Measurements from ENCODE around the gene CHAMP1. TPM values are rescaled to one million over a fixed set of nuclear protein-coding genes. Genes with fewer than 3 reads are reported as not detected.

The CHAMP1 gene
- total RNA-seq, 1 donor from 2014 or later = 29.5 TPM

DNA sequence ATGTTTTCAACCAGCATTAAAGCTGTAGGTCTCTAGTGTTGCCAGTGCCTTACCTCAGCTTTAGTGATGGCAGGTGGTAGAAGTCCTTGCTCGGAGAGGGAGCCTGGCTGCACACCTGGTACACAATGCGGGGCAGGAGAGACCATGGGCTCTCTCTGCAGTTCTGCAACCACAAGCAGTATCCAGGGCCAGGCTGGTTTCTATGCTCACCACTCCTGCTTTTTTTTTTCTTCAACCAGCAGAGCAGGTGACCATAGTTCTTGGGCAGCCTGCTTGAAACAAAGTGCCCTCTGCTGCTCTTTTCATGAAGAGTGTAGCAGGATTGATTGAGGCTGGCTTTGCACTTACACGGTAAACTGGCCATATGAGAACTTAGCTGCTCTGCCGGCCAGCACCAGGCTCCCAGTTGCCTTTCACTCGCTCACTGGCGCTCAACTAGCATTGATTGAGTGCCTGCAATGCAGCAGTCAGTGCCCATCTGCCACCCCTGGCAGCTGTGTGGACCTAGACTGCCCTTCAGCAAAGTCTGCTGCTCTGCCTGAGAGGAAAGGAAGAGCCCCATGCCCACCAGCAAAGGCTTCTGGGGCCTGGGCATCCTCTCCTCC lies 4.4 kb upstream of the CHAMP1 start:
- Mint-ChIP-seq H3K4me3 (ENCODE audit: unreplicated experiment) (no peak overlapping the region), H3K36me3 (ENCODE audit: unreplicated experiment) (no peaks in the 10 kb centered on the region), H3K9me3 (ENCODE audit: unreplicated experiment) (peaks cover 1% of the 10 kb centered on the region), H3K27ac (ENCODE audit: unreplicated experiment) (peak overlapping the region; percentile 91), H3K4me1 (ENCODE audit: low read depth, unreplicated experiment) (peaks cover 14% of the 10 kb centered on the region), H3K27me3 (ENCODE audit: unreplicated experiment) (peaks cover 7% of the 10 kb centered on the region)
- TF ChIP-seq, protein P1, sequence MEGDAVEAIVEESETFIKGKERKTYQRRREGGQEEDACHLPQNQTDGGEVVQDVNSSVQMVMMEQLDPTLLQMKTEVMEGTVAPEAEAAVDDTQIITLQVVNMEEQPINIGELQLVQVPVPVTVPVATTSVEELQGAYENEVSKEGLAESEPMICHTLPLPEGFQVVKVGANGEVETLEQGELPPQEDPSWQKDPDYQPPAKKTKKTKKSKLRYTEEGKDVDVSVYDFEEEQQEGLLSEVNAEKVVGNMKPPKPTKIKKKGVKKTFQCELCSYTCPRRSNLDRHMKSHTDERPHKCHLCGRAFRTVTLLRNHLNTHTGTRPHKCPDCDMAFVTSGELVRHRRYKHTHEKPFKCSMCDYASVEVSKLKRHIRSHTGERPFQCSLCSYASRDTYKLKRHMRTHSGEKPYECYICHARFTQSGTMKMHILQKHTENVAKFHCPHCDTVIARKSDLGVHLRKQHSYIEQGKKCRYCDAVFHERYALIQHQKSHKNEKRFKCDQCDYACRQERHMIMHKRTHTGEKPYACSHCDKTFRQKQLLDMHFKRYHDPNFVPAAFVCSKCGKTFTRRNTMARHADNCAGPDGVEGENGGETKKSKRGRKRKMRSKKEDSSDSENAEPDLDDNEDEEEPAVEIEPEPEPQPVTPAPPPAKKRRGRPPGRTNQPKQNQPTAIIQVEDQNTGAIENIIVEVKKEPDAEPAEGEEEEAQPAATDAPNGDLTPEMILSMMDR (IDR thresholded peaks at IDR 0.05; ENCODE audit: partially characterized antibody, unreplicated experiment) = no peak
- DNase-seq = peak; percentile 74

DNA sequence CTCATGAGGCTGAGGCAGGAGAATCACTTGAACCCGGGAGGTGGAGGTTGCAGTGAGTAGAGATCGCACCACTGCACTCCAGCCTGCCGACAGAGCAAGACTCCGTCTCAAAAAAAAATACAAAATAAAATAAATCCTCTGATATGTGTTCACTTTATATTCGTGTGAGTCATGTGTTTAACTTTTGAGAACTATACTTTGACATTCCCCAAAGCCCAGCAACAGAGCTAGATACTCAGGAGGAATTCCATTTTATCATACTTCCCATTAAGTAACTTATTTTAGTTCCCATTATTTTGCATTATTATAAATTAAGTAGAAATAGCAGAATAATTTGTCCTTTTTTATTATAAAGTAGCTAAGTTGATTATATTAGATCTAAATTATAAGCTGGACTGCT lies 3.3 kb upstream of the CHAMP1 start:
- no peak for DNase-seq
- Mint-ChIP-seq H3K4me1 (ENCODE audit: low read depth, unreplicated experiment) (peaks cover 20% of the 10 kb centered on the region), H3K9me3 (ENCODE audit: unreplicated experiment) (peaks cover 5% of the 10 kb centered on the region), H3K4me3 (ENCODE audit: unreplicated experiment) (no peak overlapping the region), H3K27me3 (ENCODE audit: unreplicated experiment) (peaks cover 10% of the 10 kb centered on the region), H3K36me3 (ENCODE audit: unreplicated experiment) (no peaks in the 10 kb centered on the region), H3K27ac (ENCODE audit: unreplicated experiment) (peak overlapping the region; percentile 48)
- TF ChIP-seq, protein P1 (IDR thresholded peaks at IDR 0.05; ENCODE audit: partially characterized antibody, unreplicated experiment) = no peak

DNA sequence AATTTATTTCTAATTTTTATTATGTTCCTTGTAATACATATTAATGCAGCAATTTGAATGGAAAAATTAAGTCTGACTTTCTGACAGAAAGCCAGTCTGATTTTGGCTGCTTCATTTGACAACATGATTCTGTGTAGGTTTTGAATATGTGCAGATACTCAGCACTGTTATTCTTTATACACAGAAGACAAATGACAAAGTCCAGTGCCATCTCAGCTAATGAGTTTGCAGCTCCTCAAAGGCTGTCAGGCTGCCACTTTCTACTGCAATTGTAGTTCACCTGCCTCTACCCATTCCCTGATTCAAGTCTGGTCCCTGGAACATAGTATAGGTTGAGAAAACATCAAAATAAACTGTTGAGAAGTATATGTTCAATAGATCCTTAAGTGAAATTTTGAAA lies 2.9 kb upstream of the CHAMP1 start:
- Mint-ChIP-seq H3K36me3 (ENCODE audit: unreplicated experiment) (no peaks in the 10 kb centered on the region), H3K4me3 (ENCODE audit: unreplicated experiment) (no peak overlapping the region), H3K27me3 (ENCODE audit: unreplicated experiment) (peaks cover 10% of the 10 kb centered on the region), H3K4me1 (ENCODE audit: low read depth, unreplicated experiment) (peaks cover 20% of the 10 kb centered on the region), H3K9me3 (ENCODE audit: unreplicated experiment) (peaks cover 5% of the 10 kb centered on the region), H3K27ac (ENCODE audit: unreplicated experiment) (no peak overlapping the region)
- TF ChIP-seq, protein P1 (IDR thresholded peaks at IDR 0.05; ENCODE audit: partially characterized antibody, unreplicated experiment) = no peak
- no peak for DNase-seq

DNA sequence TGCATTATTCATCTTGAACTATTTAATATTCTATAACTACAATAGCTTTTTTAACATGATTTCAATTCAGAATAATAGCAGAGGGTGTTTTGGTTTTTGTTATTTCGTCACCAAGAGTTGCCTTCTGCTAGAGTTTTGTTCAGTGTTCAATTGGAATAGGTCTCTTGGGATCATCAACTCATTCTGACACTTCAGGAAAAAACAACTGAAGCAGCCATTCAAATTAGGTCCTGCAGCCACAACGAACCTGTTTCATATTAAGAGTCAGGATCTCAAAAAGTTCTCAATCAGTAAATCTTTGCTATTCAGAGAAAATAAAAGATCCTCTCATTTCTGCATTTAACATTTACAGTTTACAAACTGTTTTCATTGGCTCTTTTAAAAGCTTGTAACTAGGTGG lies 2.4 kb upstream of the CHAMP1 start:
- H3K27me3 Mint-ChIP-seq (ENCODE audit: unreplicated experiment) = peaks cover 10% of the 10 kb centered on the region
- H3K9me3 Mint-ChIP-seq (ENCODE audit: unreplicated experiment) = peaks cover 5% of the 10 kb centered on the region
- H3K4me1 Mint-ChIP-seq (ENCODE audit: low read depth, unreplicated experiment) = peaks cover 20% of the 10 kb centered on the region
- no peak overlapping the region for H3K27ac Mint-ChIP-seq (ENCODE audit: unreplicated experiment)
- no peaks in the 10 kb centered on the region for H3K36me3 Mint-ChIP-seq (ENCODE audit: unreplicated experiment)
- TF ChIP-seq, protein P1 (IDR thresholded peaks at IDR 0.05; ENCODE audit: partially characterized antibody, unreplicated experiment) = no peak
- DNase-seq = no peak
- no peak overlapping the region for H3K4me3 Mint-ChIP-seq (ENCODE audit: unreplicated experiment)

DNA sequence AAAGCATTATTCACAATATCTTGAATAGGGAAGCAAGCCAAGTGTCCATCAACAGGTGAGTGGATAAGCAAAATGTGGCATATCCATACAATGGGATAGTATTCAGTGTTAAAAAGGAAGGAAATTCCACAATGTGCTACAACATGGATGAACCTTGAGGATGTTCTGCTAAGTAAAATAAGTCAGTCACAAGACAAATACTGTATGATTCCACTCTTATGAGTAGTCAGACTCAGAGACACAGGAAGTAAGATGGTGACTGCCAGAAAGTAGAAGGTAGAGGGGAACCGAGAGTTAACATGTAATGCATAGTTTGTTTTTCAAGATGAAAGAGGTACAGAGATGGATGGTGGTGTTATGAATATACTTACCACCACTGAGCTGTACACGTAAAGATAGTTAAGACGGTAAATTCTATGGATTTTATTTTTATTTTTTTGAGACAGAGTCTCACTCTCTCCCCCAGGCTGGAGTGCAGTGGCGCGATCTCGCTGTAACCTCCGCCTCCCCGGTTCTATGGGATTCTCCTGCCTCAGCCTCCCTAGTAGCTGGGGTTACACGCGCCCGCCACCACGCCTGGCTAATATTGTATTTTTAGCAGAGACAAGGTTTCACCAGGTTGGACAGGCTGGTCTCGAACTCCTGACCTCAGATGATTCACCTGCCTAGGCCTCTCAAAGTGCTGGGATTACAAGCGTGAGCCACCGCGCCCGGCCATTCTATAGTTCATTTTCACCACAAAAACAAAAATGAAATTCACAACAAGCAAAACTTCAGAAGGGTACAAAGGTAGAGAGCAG lies 1.0 kb upstream of the CHAMP1 start:
- DNase-seq = no peak
- peak overlapping the region; percentile 44 for H3K27ac Mint-ChIP-seq (ENCODE audit: unreplicated experiment)
- peaks cover 10% of the 10 kb centered on the region for H3K27me3 Mint-ChIP-seq (ENCODE audit: unreplicated experiment)
- TF ChIP-seq, protein P1 (IDR thresholded peaks at IDR 0.05; ENCODE audit: partially characterized antibody, unreplicated experiment) = no peak
- H3K36me3 Mint-ChIP-seq (ENCODE audit: unreplicated experiment) = no peaks in the 10 kb centered on the region
- peaks cover 5% of the 10 kb centered on the region for H3K9me3 Mint-ChIP-seq (ENCODE audit: unreplicated experiment)
- H3K4me1 Mint-ChIP-seq (ENCODE audit: low read depth, unreplicated experiment) = peaks cover 20% of the 10 kb centered on the region
- peak overlapping the region; percentile 92 for H3K4me3 Mint-ChIP-seq (ENCODE audit: unreplicated experiment)
